ENCODE measurements around the gene RPS6KA2. TPM values are rescaled to one million over a fixed set of nuclear protein-coding genes. Genes with fewer than 3 reads are reported as not detected.

Gene RPS6KA2
- total and polyA plus RNA-seq, 2 experiments from 2014 or later = 12.5 to 25.3 TPM

GRCh38 chr6:166647896-166648295, 20.8 kb upstream of the RPS6KA2 start:
- no peaks in the 10 kb centered on the region for H3K36me3 ChIP-seq (ENCODE audit: insufficient read depth)
- TF ChIP-seq, protein P1, sequence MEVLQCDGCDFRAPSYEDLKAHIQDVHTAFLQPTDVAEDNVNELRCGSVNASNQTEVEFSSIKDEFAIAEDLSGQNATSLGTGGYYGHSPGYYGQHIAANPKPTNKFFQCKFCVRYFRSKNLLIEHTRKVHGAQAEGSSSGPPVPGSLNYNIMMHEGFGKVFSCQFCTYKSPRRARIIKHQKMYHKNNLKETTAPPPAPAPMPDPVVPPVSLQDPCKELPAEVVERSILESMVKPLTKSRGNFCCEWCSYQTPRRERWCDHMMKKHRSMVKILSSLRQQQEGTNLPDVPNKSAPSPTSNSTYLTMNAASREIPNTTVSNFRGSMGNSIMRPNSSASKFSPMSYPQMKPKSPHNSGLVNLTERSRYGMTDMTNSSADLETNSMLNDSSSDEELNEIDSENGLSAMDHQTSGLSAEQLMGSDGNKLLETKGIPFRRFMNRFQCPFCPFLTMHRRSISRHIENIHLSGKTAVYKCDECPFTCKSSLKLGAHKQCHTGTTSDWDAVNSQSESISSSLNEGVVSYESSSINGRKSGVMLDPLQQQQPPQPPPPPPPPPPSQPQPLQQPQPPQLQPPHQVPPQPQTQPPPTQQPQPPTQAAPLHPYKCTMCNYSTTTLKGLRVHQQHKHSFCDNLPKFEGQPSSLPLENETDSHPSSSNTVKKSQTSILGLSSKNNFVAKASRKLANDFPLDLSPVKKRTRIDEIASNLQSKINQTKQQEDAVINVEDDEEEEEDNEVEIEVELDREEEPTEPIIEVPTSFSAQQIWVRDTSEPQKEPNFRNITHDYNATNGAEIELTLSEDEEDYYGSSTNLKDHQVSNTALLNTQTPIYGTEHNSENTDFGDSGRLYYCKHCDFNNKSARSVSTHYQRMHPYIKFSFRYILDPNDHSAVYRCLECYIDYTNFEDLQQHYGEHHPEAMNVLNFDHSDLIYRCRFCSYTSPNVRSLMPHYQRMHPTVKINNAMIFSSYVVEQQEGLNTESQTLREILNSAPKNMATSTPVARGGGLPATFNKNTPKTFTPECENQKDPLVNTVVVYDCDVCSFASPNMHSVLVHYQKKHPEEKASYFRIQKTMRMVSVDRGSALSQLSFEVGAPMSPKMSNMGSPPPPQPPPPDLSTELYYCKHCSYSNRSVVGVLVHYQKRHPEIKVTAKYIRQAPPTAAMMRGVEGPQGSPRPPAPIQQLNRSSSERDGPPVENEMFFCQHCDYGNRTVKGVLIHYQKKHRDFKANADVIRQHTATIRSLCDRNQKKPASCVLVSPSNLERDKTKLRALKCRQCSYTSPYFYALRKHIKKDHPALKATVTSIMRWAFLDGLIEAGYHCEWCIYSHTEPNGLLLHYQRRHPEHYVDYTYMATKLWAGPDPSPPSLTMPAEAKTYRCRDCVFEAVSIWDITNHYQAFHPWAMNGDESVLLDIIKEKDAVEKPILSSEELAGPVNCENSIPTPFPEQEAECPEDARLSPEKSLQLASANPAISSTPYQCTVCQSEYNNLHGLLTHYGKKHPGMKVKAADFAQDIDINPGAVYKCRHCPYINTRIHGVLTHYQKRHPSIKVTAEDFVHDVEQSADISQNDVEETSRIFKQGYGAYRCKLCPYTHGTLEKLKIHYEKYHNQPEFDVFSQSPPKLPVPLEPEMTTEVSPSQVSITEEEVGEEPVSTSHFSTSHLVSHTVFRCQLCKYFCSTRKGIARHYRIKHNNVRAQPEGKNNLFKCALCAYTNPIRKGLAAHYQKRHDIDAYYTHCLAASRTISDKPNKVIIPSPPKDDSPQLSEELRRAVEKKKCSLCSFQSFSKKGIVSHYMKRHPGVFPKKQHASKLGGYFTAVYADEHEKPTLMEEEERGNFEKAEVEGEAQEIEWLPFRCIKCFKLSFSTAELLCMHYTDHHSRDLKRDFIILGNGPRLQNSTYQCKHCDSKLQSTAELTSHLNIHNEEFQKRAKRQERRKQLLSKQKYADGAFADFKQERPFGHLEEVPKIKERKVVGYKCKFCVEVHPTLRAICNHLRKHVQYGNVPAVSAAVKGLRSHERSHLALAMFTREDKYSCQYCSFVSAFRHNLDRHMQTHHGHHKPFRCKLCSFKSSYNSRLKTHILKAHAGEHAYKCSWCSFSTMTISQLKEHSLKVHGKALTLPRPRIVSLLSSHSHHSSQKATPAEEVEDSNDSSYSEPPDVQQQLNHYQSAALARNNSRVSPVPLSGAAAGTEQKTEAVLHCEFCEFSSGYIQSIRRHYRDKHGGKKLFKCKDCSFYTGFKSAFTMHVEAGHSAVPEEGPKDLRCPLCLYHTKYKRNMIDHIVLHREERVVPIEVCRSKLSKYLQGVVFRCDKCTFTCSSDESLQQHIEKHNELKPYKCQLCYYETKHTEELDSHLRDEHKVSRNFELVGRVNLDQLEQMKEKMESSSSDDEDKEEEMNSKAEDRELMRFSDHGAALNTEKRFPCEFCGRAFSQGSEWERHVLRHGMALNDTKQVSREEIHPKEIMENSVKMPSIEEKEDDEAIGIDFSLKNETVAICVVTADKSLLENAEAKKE (CRISPR knock-in tag; IDR thresholded peaks at IDR 0.05) = no peak
- no peak for TF ChIP-seq POLR2AphosphoS5 (IDR thresholded peaks at IDR 0.05; ENCODE audit: low read depth)
- no peak for TF ChIP-seq ZNF331 (CRISPR knock-in tag; IDR thresholded peaks at IDR 0.05; ENCODE audit: low read depth)
- no peak for TF ChIP-seq NANOG (IDR thresholded peaks at IDR 0.05; ENCODE audit: borderline replicate concordance)
- TF ChIP-seq JUNB (IDR thresholded peaks at IDR 0.05; ENCODE audit: unreplicated experiment) = no peak
- TF ChIP-seq REST (IDR thresholded peaks at IDR 0.05; ENCODE audit: unreplicated experiment) = no peak
- TF ChIP-seq EZH2 (IDR thresholded peaks at IDR 0.05; ENCODE audit: low read depth, unreplicated experiment) = no peak
- TF ChIP-seq STAT1 (IDR thresholded peaks at IDR 0.05; ENCODE audit: unreplicated experiment) = no peak
- TF ChIP-seq, protein P2, sequence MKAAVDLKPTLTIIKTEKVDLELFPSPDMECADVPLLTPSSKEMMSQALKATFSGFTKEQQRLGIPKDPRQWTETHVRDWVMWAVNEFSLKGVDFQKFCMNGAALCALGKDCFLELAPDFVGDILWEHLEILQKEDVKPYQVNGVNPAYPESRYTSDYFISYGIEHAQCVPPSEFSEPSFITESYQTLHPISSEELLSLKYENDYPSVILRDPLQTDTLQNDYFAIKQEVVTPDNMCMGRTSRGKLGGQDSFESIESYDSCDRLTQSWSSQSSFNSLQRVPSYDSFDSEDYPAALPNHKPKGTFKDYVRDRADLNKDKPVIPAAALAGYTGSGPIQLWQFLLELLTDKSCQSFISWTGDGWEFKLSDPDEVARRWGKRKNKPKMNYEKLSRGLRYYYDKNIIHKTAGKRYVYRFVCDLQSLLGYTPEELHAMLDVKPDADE (IDR thresholded peaks at IDR 0.05) = no peak
- TF ChIP-seq ZNF114 (CRISPR knock-in tag; IDR thresholded peaks at IDR 0.05) = no peak
- no peak for TF ChIP-seq EZH2phosphoT487 (IDR thresholded peaks at IDR 0.05; ENCODE audit: unreplicated experiment)
- TF ChIP-seq CTCF (conservative IDR thresholded peaks at IDR 0.05; ENCODE audit: low read depth in 2 of 2) = no peak
- TF ChIP-seq CREB1 (CRISPR knock-in tag; IDR thresholded peaks at IDR 0.05; ENCODE audit: low read depth) = no peak
- no peaks in the 10 kb centered on the region for H3K9me3 Mint-ChIP-seq
- H2AFZ ChIP-seq = no peak overlapping the region
- H3K27me3 Mint-ChIP-seq (ENCODE audit: insufficient read depth, low read depth, poor library complexity) = peaks cover 2% of the 10 kb centered on the region
- ATAC-seq (no peak), DNase-seq (ENCODE audit: low spot score) (no peak)
- no peaks in the 10 kb centered on the region; the same call in none of the 2 replicates for H4K20me1 ChIP-seq (replicated peaks; ENCODE audit: insufficient read depth)
- peaks cover 22% of the 10 kb centered on the region for H3K4me1 ChIP-seq (ENCODE audit: insufficient read depth)
- no peak overlapping the region for H3K4me2 ChIP-seq
- H3K27ac Mint-ChIP-seq = no peak overlapping the region
- no peak overlapping the region for H3K4me3 ChIP-seq
- H3K9me2 ChIP-seq (ENCODE audit: insufficient read depth) = 0 out of 2 replicates have a peak, but pooled peaks cover 4% of the 10 kb centered on the region
- H3K27ac ChIP-seq (ENCODE audit: low read depth) = no peak overlapping the region
- H3K4me1 Mint-ChIP-seq = peaks cover 17% of the 10 kb centered on the region; the same call in 2 of the 3 replicates
- no peaks in the 10 kb centered on the region for H3K27me3 ChIP-seq (ENCODE audit: insufficient read depth)
- H3K4me3 Mint-ChIP-seq = no peak overlapping the region
- H3K36me3 Mint-ChIP-seq (ENCODE audit: low read depth) = no peaks in the 10 kb centered on the region
- no peaks in the 10 kb centered on the region for H3K79me2 ChIP-seq (replicated peaks; ENCODE audit: insufficient read depth)
- peaks cover 11% of the 10 kb centered on the region; the same call in 1 of the 2 replicates for H3F3A ChIP-seq (replicated peaks; ENCODE audit: low read depth)
